HepG2 (cell line): ENCODE data around the gene NECTIN2. TPM values are rescaled to one million over a fixed set of nuclear protein-coding genes. Genes with fewer than 3 reads are reported as not detected.
"Not testable (repeated sequence)": the region's sequence is repeated elsewhere in the genome, so short reads cannot be mapped to it uniquely, and the experiment has no call there.

Experiments used
- CREB1 ChIP-seq, 2 experiments: fragments of 450-650 bp in 1 of 2; IDR thresholded peaks; 2 replicates each; pipeline ENCODE4 v1.6.1; 2016 to 2017; ENCODE audit warnings: control low read depth in 1 of 2, mild to moderate bottlenecking in 1 of 2, missing compliant biosample characterization in 1 of 2, missing genetic modification characterization in 1 of 2
- DNMT3B ChIP-seq: conservative IDR thresholded peaks from 2 replicates; pipeline ENCODE4 v1.6.1; 2016; ENCODE audit warnings: missing biosample characterization, control low read depth
- FOSL2 ChIP-seq: sonication (generic); formaldehyde crosslinking; IDR thresholded peaks from 2 replicates; pipeline ENCODE4 v1.4.0; 2020; ENCODE audit warnings: missing genetic modification reagents
- HNF1B ChIP-seq: sonication (generic); formaldehyde crosslinking; IDR thresholded peaks from 2 replicates; pipeline ENCODE4 v1.5.1; 2020; ENCODE audit warnings: mild to moderate bottlenecking, moderate library complexity, missing genetic modification reagents
- KAT8 ChIP-seq: IDR thresholded peaks from 2 replicates; pipeline ENCODE4 v1.6.1; 2016; ENCODE audit warnings: missing genetic modification reagents, missing compliant biosample characterization
- MTF2 ChIP-seq: sonication (generic); formaldehyde crosslinking; IDR thresholded peaks from 2 replicates; pipeline ENCODE4 v1.5.0; 2020; ENCODE audit warnings: missing genetic modification reagents, borderline replicate concordance
- NFE2L2 ChIP-seq: fragments of 150-350 bp; IDR thresholded peaks from 2 replicates; pipeline ENCODE4 v1.6.1; 2014; ENCODE audit warnings: low read length
- NKX3-1 ChIP-seq: sonication (generic); formaldehyde crosslinking; IDR thresholded peaks from 2 replicates; pipeline ENCODE4 v1.5.0; 2020; ENCODE audit warnings: missing genetic modification reagents
- NR2F2 ChIP-seq: IDR thresholded peaks from 2 replicates; pipeline ENCODE4 v1.6.1; 2012; ENCODE audit warnings: low read depth, inconsistent platforms, borderline replicate concordance
- RXRB ChIP-seq: IDR thresholded peaks from 2 replicates; pipeline ENCODE4 v1.6.1; 2016; ENCODE audit warnings: borderline replicate concordance, missing genetic modification reagents, missing compliant biosample characterization
- ZBTB20 ChIP-seq: sonication (generic); formaldehyde crosslinking; IDR thresholded peaks from 2 replicates; pipeline ENCODE4 v1.8.1; 2023; ENCODE audit warnings: missing genetic modification reagents, low read depth, mild to moderate bottlenecking, borderline replicate concordance
- ZNF770 ChIP-seq: sonication (generic); formaldehyde crosslinking; IDR thresholded peaks from 2 replicates; pipeline ENCODE4 v1.5.0; 2020; ENCODE audit warnings: mild to moderate bottlenecking, missing genetic modification reagents
- polyA plus RNA-seq, 8 experiments: library from polyadenylated mRNA; depleted of rRNA in 3 of 8; stranded (reverse) in 7 of 8; unstranded in 1 of 8; fragments of >200 nt; fragmentation: Illumina TruSeq in 4 of 8; extraction: Trizol in 4 of 8; gene quantifications; 2 replicates each; pipeline versions ENCODE4 v1.2.1 to v1.2.3, GENCODE V29; 2011 to 2016; ENCODE audit warnings: low read depth in 4 of 8, missing spikeins in 1 of 8, mixed read lengths in 1 of 8; ENCODE audit not compliant: insufficient read depth in 1 of 8
- total RNA-seq, 5 experiments: library from RNA; depleted of rRNA; stranded (reverse); fragments of >200 nt; fragmentation: Illumina TruSeq; extraction: Trizol; gene quantifications; 2 replicates each; pipeline ENCODE4 v1.2.3, GENCODE V29; 2016; ENCODE audit warnings: low read depth in 1 of 5
- TF ChIP-seq, protein P1 (sequence below): sonication (generic); formaldehyde crosslinking; IDR thresholded peaks from 2 replicates; pipeline ENCODE4 v1.4.0; 2020; ENCODE audit warnings: low read depth, mild to moderate bottlenecking, missing genetic modification reagents
- TF ChIP-seq, protein P2 (sequence below): sonication (generic); formaldehyde crosslinking; IDR thresholded peaks from 2 replicates; pipeline ENCODE4 v1.9.0; 2021; ENCODE audit warnings: missing genetic modification reagents, borderline replicate concordance

Gene NECTIN2
- total and polyA plus RNA-seq, 2 of the 13 experiments (the other 11 are each of a cell fraction or from before 2014, with no cell fraction given), result 75.4 to 114 TPM

DNA sequence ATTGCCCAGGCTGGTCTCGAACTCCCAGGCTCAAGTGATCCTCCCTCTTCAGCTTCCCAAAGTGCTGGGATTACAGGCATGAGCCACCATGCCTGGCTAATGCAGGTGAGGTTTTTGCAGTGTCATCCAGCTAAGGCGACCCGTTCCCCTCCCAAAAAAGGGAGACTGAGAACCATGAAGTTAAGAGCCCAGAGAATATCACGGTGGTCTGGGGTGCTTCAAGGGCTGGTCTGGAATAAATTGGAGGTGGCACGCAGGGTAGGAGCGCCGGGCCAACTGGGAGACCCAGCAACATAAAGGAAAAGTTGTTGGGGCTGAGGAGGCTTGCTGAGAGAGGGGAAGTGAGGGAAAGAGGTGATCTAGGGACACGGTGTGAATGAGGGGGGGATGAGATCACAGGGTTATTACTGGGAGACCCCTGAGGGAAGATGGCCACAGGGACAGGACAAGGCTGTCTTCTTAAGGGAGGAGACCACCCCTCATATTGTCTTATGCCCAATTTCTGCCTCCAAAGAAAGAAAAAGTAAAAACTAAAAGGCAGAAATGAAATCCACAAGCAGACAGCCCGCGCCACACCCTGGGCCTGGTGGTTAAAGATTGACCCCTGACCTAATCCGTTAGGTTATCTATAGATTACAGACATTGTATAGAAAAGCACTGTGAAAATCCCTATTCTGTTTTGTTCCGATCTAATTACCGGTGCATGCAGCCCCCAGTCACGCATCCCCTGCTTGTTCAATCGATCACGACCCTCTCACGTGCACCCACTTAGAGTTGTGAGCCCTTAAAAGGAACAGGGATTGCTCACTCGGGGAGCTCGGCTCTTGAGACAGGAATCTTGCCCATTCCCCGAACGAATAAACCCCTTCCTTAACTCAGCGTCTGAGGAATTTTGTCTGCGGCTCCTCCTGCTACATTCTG is 67.7 kb downstream of the NECTIN2 start (continued):
- TF ChIP-seq, protein P1, sequence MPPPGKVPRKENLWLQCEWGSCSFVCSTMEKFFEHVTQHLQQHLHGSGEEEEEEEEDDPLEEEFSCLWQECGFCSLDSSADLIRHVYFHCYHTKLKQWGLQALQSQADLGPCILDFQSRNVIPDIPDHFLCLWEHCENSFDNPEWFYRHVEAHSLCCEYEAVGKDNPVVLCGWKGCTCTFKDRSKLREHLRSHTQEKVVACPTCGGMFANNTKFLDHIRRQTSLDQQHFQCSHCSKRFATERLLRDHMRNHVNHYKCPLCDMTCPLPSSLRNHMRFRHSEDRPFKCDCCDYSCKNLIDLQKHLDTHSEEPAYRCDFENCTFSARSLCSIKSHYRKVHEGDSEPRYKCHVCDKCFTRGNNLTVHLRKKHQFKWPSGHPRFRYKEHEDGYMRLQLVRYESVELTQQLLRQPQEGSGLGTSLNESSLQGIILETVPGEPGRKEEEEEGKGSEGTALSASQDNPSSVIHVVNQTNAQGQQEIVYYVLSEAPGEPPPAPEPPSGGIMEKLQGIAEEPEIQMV (CRISPR knock-in tag), result 0 out of 2 replicates have a peak, but pooled peaks have one; percentile 3
- 0 out of 2 replicates have a peak, but pooled peaks have one; percentile 17 for TF ChIP-seq DNMT3B (CRISPR knock-in tag)
- TF ChIP-seq CREB1 (IDR thresholded peaks at IDR 0.05), result not testable (repeated sequence)
- 0 out of 2 replicates have a peak, but pooled peaks have one; percentile 22 for TF ChIP-seq CREB1 (CRISPR knock-in tag; IDR thresholded peaks at IDR 0.05)
- TF ChIP-seq MTF2 (CRISPR knock-in tag), result 0 out of 2 replicates have a peak, but pooled peaks have one; percentile 26
- TF ChIP-seq NKX3-1 (CRISPR knock-in tag), result peak; percentile 40; the same call in 1 of the 2 replicates
- peak; percentile 45 for TF ChIP-seq RXRB
- TF ChIP-seq, protein P2, sequence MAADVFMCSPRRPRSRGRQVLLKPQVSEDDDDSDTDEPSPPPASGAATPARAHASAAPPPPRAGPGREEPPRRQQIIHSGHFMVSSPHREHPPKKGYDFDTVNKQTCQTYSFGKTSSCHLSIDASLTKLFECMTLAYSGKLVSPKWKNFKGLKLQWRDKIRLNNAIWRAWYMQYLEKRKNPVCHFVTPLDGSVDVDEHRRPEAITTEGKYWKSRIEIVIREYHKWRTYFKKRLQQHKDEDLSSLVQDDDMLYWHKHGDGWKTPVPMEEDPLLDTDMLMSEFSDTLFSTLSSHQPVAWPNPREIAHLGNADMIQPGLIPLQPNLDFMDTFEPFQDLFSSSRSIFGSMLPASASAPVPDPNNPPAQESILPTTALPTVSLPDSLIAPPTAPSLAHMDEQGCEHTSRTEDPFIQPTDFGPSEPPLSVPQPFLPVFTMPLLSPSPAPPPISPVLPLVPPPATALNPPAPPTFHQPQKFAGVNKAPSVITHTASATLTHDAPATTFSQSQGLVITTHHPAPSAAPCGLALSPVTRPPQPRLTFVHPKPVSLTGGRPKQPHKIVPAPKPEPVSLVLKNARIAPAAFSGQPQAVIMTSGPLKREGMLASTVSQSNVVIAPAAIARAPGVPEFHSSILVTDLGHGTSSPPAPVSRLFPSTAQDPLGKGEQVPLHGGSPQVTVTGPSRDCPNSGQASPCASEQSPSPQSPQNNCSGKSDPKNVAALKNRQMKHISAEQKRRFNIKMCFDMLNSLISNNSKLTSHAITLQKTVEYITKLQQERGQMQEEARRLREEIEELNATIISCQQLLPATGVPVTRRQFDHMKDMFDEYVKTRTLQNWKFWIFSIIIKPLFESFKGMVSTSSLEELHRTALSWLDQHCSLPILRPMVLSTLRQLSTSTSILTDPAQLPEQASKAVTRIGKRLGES (CRISPR knock-in tag), result 0 out of 2 replicates have a peak, but pooled peaks have one; percentile 70
- 0 out of 2 replicates have a peak, but pooled peaks have one; percentile 28 for TF ChIP-seq NR2F2
- peak; percentile 37; the same call in 1 of the 2 replicates for TF ChIP-seq HNF1B (CRISPR knock-in tag)
- peak; percentile 4; the same call in 1 of the 2 replicates for TF ChIP-seq ZNF770 (CRISPR knock-in tag)
- TF ChIP-seq FOSL2, result 0 out of 2 replicates have a peak, but pooled peaks have one; percentile 5
- peak; percentile 67; the same call in 1 of the 2 replicates for TF ChIP-seq NFE2L2
- TF ChIP-seq KAT8, result 0 out of 2 replicates have a peak, but pooled peaks have one; percentile 3
- TF ChIP-seq ZBTB20 (CRISPR knock-in tag), result peak; percentile 69
